Thoracic aorta (tissue), 2 donors: ENCODE data around the gene HNRNPA3. TPM values are rescaled to one million over a fixed set of nuclear protein-coding genes. Genes with fewer than 3 reads are reported as not detected.

Source experiments
- ATAC-seq: fragments of 150-250 bp; one replicate; pipeline ENCODE4 v1.8.0; 2017; ENCODE audit warnings: low read depth; ENCODE audit not compliant: insufficient number of reproducible peaks, low FRiP score
- DNase-seq: peaks from one replicate; pipeline ENCODE4 v3.0.0-alpha.2; 2020; ENCODE audit warnings: low spot score
- H3K27ac ChIP-seq, 2 donors: fragments of 200-600 bp; sonication (generic); 1 replicate in 1 of 2; 2 replicates in 1 of 2; pipeline ENCODE4 v1.5.1; 2016; ENCODE audit warnings: mild to moderate bottlenecking in 2 of 2, moderate library complexity in 2 of 2
- H3K27me3 ChIP-seq: fragments of 200-600 bp; sonication (generic); replicated peaks from 2 replicates; pipeline ENCODE4 v1.6.0; 2016; ENCODE audit warnings: mild to moderate bottlenecking; ENCODE audit not compliant: insufficient read depth
- H3K36me3 ChIP-seq: fragments of 200-600 bp; sonication (generic); one replicate; pipeline ENCODE4 v1.5.1; 2016
- H3K4me1 ChIP-seq, 2 donors: fragments of 200-600 bp; sonication (generic); 1 replicate in 1 of 2; 2 replicates in 1 of 2; pipeline versions ENCODE4 v1.5.1 to v1.6.0; 2016; ENCODE audit warnings: low read depth in 2 of 2, mild to moderate bottlenecking in 1 of 2; ENCODE audit not compliant: control insufficient read depth in 1 of 2
- H3K4me3 ChIP-seq: fragments of 200-600 bp; sonication (generic); 2 replicates; pipeline ENCODE4 v1.5.1; 2016; ENCODE audit warnings: mild to moderate bottlenecking
- H3K9me3 ChIP-seq: fragments of 200-600 bp; sonication (generic); 2 replicates; pipeline ENCODE4 v1.5.1; 2016
- CTCF ChIP-seq: fragments of 200-600 bp; sonication (generic); IDR thresholded peaks from one replicate; pipeline ENCODE4 v1.5.1; 2019; ENCODE audit warnings: antibody characterized with exemption
- total RNA-seq, 2 donors: library from RNA; depleted of rRNA; stranded (reverse); fragments of >200 nt; gene quantifications; one replicate each; pipeline versions ENCODE4 v1.1.0 to v1.2.3, GENCODE V29; 2016

HNRNPA3 gene
- total RNA-seq, 2 donors from 2014 or later, result 60.1 to 98.4 TPM

GRCh38 chr2:177235855-177236437, 23.4 kb downstream of the HNRNPA3 start:
- ATAC-seq (no peak), DNase-seq (no peak)
- peaks cover 18% of the 10 kb centered on the region for H3K36me3 ChIP-seq
- TF ChIP-seq CTCF, result no peak
- no peaks in the 10 kb centered on the region for H3K27me3 ChIP-seq
- H3K4me1 ChIP-seq, result peaks cover 52 to 83% of the 10 kb centered on the region in 2 donors
- no peaks in the 10 kb centered on the region for H3K9me3 ChIP-seq
- H3K27ac ChIP-seq, result no peak overlapping the region
- no peak overlapping the region for H3K4me3 ChIP-seq

- Histone ChIP-seq H3K27me3 (no peaks in the 10 kb centered on the region), H3K4me1 (peaks cover 66 to 91% of the 10 kb centered on the region in 2 donors), H3K36me3 (peaks cover 4% of the 10 kb centered on the region), H3K9me3 (no peaks in the 10 kb centered on the region), H3K27ac (peak overlapping the region; percentile 11 to 39), H3K4me3 (no peak overlapping the region)
- no peak for TF ChIP-seq CTCF
- no peak for DNase-seq
- no peak for ATAC-seq
Observed at GRCh38 chr2:177237932-177238331, 25.3 kb downstream of the HNRNPA3 start.

- no peaks in the 10 kb centered on the region for H3K9me3 ChIP-seq
- peaks cover 72 to 94% of the 10 kb centered on the region in 2 donors for H3K4me1 ChIP-seq
- H3K4me3 ChIP-seq, result peak overlapping the region; percentile 7
- no peaks in the 10 kb centered on the region for H3K36me3 ChIP-seq
- no peak for TF ChIP-seq CTCF
- H3K27ac ChIP-seq, result peak overlapping the region; percentile 55 to 97
- DNase-seq (no peak), ATAC-seq (no peak)
- H3K27me3 ChIP-seq, result no peaks in the 10 kb centered on the region
Observed at GRCh38 chr2:177239053-177239452, 26.5 kb downstream of the HNRNPA3 start.

GRCh38 chr2:177239932-177240630, 27.5 kb downstream of the HNRNPA3 start:
- Histone ChIP-seq H3K27ac (peak overlapping the region; percentile 89 to 97), H3K9me3 (no peaks in the 10 kb centered on the region), H3K27me3 (no peaks in the 10 kb centered on the region), H3K36me3 (no peaks in the 10 kb centered on the region), H3K4me3 (peak overlapping the region; percentile 20), H3K4me1 (peaks cover 79 to 96% of the 10 kb centered on the region in 2 donors)
- no peak for TF ChIP-seq CTCF
- no peak for DNase-seq
- ATAC-seq, result no peak

- Histone ChIP-seq H3K27ac (peak overlapping the region; percentile 89 to 97), H3K4me1 (peaks cover 86 to 97% of the 10 kb centered on the region in 2 donors), H3K27me3 (no peaks in the 10 kb centered on the region), H3K36me3 (no peaks in the 10 kb centered on the region), H3K9me3 (no peaks in the 10 kb centered on the region), H3K4me3 (peak overlapping the region; percentile 54)
- no peak for TF ChIP-seq CTCF
- ATAC-seq (no peak), DNase-seq (no peak)
Observed at GRCh38 chr2:177241711-177242120, 29.1 kb downstream of the HNRNPA3 start.
